ENCODE results near the gene CSMD2. TPM values are rescaled to one million over a fixed set of nuclear protein-coding genes. Genes with fewer than 3 reads are reported as not detected.

The CSMD2 gene
- polyA plus RNA-seq, 1 of the 3 experiments (the other 2 are of a cell fraction) = not detected

DNA sequence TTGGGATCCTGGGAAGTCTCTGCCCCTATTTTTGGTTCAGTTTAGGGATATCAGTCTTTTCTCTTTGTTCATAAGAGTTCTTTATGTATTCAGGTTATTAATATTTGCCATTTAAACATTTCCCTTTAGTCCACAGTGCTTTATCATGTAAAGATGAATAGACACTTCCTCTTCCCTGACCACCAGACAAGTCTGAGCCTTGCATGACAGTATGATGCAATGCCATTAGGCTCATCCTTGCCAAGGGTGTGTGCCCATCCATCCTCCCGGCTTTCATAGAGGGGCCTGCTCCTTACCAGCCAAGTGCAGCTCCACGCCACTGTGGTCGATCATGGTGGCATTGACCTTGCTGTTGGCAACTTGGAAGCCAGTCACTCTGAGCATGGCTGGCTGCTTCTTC lies 640.4 kb downstream of the CSMD2 start:
- H3K9me2 ChIP-seq = no peaks in the 10 kb centered on the region
- no peaks in the 10 kb centered on the region for H3K4me1 ChIP-seq (ENCODE audit: control insufficient read depth in 1 of 2, insufficient read depth in 2 of 2, low read depth in 1 of 2, low read length in 1 of 2)
- WGBS (ENCODE audit: low lambda C conversion rate) = 20% methylated on average over 2 of the region's 3 CpGs
- TF ChIP-seq RAD21 (IDR thresholded peaks at IDR 0.05; ENCODE audit: low read length) = no peak
- no peak for TF ChIP-seq MXI1 (IDR thresholded peaks at IDR 0.05; ENCODE audit: low read depth, low read length)
- no peak for TF ChIP-seq EP300 (IDR thresholded peaks at IDR 0.05; ENCODE audit: borderline replicate concordance in 1 of 2, low read depth in 1 of 2, low read length in 1 of 2)
- TF ChIP-seq SMC3 (IDR thresholded peaks at IDR 0.05; ENCODE audit: low read depth, low read length) = no peak
- TF ChIP-seq, protein P1, sequence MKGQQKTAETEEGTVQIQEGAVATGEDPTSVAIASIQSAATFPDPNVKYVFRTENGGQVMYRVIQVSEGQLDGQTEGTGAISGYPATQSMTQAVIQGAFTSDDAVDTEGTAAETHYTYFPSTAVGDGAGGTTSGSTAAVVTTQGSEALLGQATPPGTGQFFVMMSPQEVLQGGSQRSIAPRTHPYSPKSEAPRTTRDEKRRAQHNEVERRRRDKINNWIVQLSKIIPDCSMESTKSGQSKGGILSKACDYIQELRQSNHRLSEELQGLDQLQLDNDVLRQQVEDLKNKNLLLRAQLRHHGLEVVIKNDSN (IDR thresholded peaks at IDR 0.05; ENCODE audit: borderline replicate concordance, low read depth) = no peak
- TF ChIP-seq CHD2 (IDR thresholded peaks at IDR 0.05; ENCODE audit: low read length, partially characterized antibody) = no peak
- TF ChIP-seq SIN3A (IDR thresholded peaks at IDR 0.05; ENCODE audit: borderline replicate concordance, low read depth, low read length) = no peak
- TF ChIP-seq, protein P2, sequence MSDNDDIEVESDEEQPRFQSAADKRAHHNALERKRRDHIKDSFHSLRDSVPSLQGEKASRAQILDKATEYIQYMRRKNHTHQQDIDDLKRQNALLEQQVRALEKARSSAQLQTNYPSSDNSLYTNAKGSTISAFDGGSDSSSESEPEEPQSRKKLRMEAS (IDR thresholded peaks at IDR 0.05; ENCODE audit: low read depth) = no peak
- TF ChIP-seq RFX5 (IDR thresholded peaks at IDR 0.05; ENCODE audit: low read length) = no peak
- no peak for TF ChIP-seq RCOR1 (IDR thresholded peaks at IDR 0.05; ENCODE audit: low read length)
- TF ChIP-seq, protein P3, sequence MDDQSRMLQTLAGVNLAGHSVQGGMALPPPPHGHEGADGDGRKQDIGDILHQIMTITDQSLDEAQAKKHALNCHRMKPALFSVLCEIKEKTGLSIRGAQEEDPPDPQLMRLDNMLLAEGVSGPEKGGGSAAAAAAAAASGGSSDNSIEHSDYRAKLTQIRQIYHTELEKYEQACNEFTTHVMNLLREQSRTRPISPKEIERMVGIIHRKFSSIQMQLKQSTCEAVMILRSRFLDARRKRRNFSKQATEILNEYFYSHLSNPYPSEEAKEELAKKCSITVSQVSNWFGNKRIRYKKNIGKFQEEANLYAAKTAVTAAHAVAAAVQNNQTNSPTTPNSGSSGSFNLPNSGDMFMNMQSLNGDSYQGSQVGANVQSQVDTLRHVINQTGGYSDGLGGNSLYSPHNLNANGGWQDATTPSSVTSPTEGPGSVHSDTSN (IDR thresholded peaks at IDR 0.05) = no peak
- no peak for TF ChIP-seq MEF2A (IDR thresholded peaks at IDR 0.05; ENCODE audit: borderline replicate concordance, low read depth)
- no peak for TF ChIP-seq NRF1 (IDR thresholded peaks at IDR 0.05; ENCODE audit: low read depth, low read length)
- TF ChIP-seq TEAD4 (IDR thresholded peaks at IDR 0.05; ENCODE audit: borderline replicate concordance, insufficient read depth) = no peak
- no peak for TF ChIP-seq TAF1 (IDR thresholded peaks at IDR 0.05; ENCODE audit: borderline replicate concordance, low read depth, low read length)
- TF ChIP-seq, protein P4, sequence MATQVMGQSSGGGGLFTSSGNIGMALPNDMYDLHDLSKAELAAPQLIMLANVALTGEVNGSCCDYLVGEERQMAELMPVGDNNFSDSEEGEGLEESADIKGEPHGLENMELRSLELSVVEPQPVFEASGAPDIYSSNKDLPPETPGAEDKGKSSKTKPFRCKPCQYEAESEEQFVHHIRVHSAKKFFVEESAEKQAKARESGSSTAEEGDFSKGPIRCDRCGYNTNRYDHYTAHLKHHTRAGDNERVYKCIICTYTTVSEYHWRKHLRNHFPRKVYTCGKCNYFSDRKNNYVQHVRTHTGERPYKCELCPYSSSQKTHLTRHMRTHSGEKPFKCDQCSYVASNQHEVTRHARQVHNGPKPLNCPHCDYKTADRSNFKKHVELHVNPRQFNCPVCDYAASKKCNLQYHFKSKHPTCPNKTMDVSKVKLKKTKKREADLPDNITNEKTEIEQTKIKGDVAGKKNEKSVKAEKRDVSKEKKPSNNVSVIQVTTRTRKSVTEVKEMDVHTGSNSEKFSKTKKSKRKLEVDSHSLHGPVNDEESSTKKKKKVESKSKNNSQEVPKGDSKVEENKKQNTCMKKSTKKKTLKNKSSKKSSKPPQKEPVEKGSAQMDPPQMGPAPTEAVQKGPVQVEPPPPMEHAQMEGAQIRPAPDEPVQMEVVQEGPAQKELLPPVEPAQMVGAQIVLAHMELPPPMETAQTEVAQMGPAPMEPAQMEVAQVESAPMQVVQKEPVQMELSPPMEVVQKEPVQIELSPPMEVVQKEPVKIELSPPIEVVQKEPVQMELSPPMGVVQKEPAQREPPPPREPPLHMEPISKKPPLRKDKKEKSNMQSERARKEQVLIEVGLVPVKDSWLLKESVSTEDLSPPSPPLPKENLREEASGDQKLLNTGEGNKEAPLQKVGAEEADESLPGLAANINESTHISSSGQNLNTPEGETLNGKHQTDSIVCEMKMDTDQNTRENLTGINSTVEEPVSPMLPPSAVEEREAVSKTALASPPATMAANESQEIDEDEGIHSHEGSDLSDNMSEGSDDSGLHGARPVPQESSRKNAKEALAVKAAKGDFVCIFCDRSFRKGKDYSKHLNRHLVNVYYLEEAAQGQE (IDR thresholded peaks at IDR 0.05; ENCODE audit: low read depth, low read length) = no peak
- TF ChIP-seq RXRA (IDR thresholded peaks at IDR 0.05; ENCODE audit: borderline replicate concordance, low read depth) = no peak
- H3K27ac ChIP-seq (ENCODE audit: low read depth in 2 of 2, low read length in 1 of 2) = no peak overlapping the region
- ChIA-PET CTCF (no interaction called here), POLR2A (no interaction called here)
- no peaks in the 10 kb centered on the region for H3K27me3 ChIP-seq (ENCODE audit: insufficient read depth)
- H3K4me3 ChIP-seq (ENCODE audit: low read depth in 2 of 2, low read length in 1 of 2) = no peak overlapping the region
- DNase-seq = no peak
- no peaks in the 10 kb centered on the region for H3K36me3 ChIP-seq (replicated peaks in 1 of 2; ENCODE audit: control insufficient read depth in 1 of 2, insufficient read depth in 2 of 2, low read length in 1 of 2)
- no peaks in the 10 kb centered on the region for H4K20me1 ChIP-seq (ENCODE audit: insufficient read depth)
- H3K4me2 ChIP-seq = no peak overlapping the region
- H3K9ac ChIP-seq = no peak overlapping the region
- H3F3A ChIP-seq (replicated peaks; ENCODE audit: insufficient read depth) = no peaks in the 10 kb centered on the region
- H2AFZ ChIP-seq (ENCODE audit: low read depth) = no peak overlapping the region
- no peaks in the 10 kb centered on the region for H3K9me3 ChIP-seq
- H3K79me2 ChIP-seq (ENCODE audit: insufficient read depth) = no peaks in the 10 kb centered on the region
